ENCODE data around the gene ZNF639.
"Not testable (repeated sequence)": the region's sequence is repeated elsewhere in the genome, so short reads cannot be mapped to it uniquely, and the experiment has no call there.

Gene ZNF639, protein sequence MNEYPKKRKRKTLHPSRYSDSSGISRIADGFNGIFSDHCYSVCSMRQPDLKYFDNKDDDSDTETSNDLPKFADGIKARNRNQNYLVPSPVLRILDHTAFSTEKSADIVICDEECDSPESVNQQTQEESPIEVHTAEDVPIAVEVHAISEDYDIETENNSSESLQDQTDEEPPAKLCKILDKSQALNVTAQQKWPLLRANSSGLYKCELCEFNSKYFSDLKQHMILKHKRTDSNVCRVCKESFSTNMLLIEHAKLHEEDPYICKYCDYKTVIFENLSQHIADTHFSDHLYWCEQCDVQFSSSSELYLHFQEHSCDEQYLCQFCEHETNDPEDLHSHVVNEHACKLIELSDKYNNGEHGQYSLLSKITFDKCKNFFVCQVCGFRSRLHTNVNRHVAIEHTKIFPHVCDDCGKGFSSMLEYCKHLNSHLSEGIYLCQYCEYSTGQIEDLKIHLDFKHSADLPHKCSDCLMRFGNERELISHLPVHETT

DNA sequence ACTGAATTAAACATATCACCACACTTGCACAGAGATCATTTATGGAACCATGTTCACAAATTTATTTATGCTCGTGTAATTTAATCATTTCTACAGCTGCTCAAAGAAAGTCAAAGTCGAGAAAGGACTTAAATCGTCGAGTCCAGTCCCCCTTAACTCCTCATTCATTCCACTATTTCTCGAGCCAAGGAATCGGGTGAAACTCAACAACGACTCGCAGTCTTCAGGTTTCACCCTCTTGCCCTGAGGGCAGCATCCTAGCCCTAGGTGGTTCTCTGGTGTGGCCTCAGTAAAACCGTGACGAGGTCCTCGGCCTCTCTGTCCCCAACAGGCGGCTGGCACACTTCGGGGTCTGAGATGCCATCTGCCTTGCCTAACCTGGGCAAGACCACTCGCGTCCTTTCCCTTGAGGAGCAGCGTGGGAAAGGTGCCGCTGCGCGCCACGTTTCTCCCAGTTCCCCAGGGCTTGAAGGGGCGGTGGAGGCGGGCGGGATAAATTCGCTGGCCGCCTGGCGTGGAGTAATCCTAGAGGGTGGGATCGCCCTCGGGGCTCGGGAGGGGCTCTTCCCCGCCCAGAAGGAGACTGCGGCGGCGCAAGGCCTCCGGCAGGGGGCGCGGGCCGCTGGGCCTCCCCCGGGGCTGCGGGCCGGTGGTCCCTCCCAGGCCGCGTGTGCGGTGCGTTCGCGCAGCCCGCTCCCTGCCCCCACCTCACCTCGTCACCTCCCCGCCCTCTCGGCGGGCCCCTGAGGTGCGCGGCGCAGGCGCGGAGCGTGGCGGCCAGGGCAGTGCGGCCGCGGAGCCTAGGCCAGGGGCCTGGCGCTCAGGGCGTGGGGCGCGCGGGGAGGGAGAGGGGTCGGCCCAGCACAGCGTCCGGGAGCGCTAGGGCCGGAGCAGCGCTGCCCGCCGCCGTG lies at the start of gene ZNF639:
Gene ZNF639 (plus strand): TSS at position 746 of the 911 bp plus-strand sequence. CDS start 5,263 bp downstream, outside the sequence.
- DNase-seq, result peak; percentile 96

GRCh38 chr3:179274434-179274833 lies 48.4 kb upstream of the ZNF639 start:
- not testable (repeated sequence) for DNase-seq

DNA sequence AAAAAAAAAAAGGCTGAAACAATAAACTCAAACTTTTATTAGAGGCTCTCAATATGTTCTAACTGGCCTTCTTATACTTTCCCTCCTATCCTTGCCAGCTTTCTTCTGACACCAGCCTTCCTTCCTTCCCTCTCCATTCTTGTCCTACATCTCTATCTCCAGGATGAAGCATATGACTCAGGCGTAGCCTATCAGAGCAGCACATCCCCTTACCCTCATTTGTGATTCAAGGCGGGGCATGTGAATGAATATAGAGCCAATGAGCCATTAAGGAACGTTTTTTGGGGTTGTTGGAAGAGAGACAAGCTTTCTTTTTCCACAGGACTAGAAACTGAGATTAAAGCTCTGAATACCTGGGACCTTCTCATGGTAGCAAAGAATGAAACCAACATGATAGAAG lies 46.8 kb upstream of the ZNF639 start:
- no peak for DNase-seq

GRCh38 chr3:179276743-179277142 lies 46.1 kb upstream of the ZNF639 start:
- no peak for DNase-seq

GRCh38 chr3:179278151-179278550 lies 44.7 kb upstream of the ZNF639 start:
- no peak for DNase-seq

- no peak for DNase-seq
Observed at GRCh38 chr3:179278932-179279693, 43.7 kb upstream of the ZNF639 start.

GRCh38 chr3:179279837-179280236 lies 43.0 kb upstream of the ZNF639 start:
- no peak for DNase-seq

GRCh38 chr3:179281825-179282224 lies 41.0 kb upstream of the ZNF639 start:
- DNase-seq, result no peak

DNA sequence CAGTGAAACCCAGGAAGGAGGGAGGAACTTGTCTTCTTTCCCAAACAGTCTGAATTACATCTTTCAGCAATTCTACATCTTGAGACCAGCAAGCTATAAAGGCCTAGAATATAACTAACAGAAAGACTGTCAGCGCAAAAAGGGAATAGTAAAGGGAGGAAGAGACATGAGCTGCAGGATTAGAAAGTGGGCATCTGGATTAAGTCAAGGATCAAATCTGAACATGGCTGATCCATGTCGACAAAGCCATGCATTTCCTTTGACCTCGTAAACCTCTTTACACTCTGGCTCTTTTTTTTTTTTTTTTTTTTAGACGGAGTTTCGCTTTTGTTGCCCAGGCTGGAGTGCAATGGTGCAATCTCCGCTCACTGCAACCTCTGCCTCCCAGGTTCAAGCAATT lies 36.5 kb upstream of the ZNF639 start:
- no peak for DNase-seq

DNA sequence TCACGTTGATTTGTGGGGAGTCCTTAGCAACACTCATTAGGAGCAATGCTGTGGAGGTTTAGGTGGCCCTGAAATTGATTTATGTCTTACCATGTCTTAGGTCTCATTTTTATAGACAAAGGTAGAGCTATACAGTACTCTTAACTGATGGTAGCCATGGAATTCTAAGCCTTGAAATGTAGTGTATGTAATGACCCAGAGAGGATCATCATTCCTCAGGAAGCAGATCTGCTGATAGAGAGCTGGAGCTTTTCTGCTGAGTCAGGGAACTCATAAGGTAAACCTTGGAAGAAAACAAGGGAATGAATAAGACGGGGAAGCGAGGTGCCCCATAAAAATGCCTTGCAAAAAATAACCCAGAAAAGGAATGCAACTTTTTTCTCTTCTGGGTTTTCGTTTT lies 34.0 kb upstream of the ZNF639 start:
- DNase-seq, result no peak

- no peak for DNase-seq
Observed at GRCh38 chr3:179289295-179289694, 33.5 kb upstream of the ZNF639 start.

- no peak for DNase-seq
Observed at GRCh38 chr3:179292450-179292849, 30.4 kb upstream of the ZNF639 start.

- no peak for DNase-seq
Observed at GRCh38 chr3:179297971-179298725, 24.7 kb upstream of the ZNF639 start.

- DNase-seq, result no peak
Observed at GRCh38 chr3:179299316-179299715, 23.5 kb upstream of the ZNF639 start.

DNA sequence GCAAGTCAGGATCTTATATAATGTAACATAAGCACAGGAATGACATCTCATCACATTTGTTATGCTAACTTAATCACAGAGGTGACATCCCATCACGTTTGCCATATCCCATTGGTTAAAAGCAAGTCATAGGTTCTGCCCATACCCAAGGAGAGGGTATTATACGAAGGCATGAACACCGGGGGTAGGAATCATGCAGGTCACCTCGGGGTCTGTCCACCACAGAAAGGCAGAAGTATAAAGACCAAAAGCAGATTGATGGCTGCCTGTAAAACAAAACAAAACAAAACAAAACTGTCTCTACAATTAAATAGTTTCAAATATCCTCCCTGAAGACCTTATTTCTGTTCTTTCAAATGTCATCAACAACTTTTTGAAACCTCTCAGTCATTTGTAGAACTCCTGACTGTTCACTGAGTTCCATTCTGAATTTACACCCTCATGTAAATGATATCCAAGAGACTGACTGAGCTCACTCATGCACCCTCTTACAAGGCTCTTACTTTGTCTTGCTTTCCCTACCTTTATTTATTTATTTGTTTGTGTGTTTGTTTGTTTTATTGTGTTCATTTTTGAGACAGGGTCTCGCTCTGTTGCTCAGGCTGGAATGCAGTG lies 22.7 kb upstream of the ZNF639 start:
- DNase-seq, result no peak

DNA sequence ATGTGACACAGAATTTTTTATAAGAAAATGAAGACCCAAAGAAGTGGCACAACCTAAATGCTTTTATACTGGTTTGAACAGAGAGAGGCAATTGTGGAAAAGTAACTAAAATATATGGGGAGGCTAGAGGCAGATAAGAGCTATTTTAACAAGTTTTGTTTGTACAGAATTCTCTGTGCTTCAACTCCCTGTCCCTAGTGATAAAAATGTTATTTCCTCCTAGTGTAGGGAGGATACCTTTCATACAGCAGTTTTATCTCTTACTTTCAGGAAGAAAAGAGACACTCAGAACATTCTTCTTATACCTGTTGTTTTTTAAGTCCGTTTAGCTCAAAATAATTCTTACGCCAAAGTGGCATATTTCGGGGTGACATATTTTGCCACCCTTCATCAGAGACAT lies 21.2 kb upstream of the ZNF639 start:
- no peak for DNase-seq

GRCh38 chr3:179302111-179302510 lies 20.7 kb upstream of the ZNF639 start:
- no peak for DNase-seq

- no peak for DNase-seq
Observed at GRCh38 chr3:179304605-179305004, 18.2 kb upstream of the ZNF639 start.

- DNase-seq, result not testable (repeated sequence)
Observed at GRCh38 chr3:179307362-179307761, 15.5 kb upstream of the ZNF639 start.

- no peak for DNase-seq
Observed at GRCh38 chr3:179308001-179308400, 14.8 kb upstream of the ZNF639 start.

- no peak for DNase-seq
Observed at GRCh38 chr3:179309225-179310078, 13.4 kb upstream of the ZNF639 start.

Measured in eye (tissue), 1 donor.